ENCODE measurements around the gene ODAD4. TPM values are rescaled to one million over a fixed set of nuclear protein-coding genes. Genes with fewer than 3 reads are reported as not detected.

The ODAD4 gene
- total RNA-seq, 1 donor from 2014 or later: 1.7 TPM

DNA sequence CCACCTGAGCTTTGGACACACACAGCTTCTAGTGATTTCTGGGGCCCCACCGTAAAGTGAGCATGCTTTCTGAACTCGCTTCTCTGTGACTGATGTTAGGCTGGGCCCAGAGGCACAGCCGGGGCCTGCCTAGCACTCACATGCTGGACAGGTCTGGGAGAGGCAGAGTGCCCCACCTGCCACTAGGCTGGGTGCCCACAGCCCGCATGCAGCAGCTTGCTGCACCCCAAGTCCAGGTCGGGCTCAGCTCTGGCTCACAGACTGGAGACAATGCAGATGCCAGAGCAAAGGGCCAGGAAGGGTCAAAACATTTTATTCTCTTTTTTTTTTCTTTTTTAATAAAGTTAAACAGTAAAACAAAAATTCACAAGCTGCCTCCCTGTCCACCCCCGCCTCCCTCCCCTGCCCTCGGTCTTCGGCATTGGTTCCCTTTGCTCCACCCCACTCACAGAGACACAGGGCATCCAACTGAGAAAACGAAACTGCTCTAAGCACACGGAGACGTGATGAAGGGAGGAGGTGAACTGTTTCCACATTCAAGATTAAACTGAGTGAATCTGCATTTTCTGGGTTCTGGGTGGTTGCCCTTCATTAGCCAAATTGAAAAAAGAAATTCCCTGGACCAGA, 45.8 kb downstream of the ODAD4 start:
- H3K36me3 ChIP-seq: peaks cover 0 to 73% of the 10 kb centered on the region in 2 donors
- H3K27ac ChIP-seq: peak overlapping the region; percentile 71
- no peaks in the 10 kb centered on the region for H3K9me3 ChIP-seq
- H3K4me3 ChIP-seq: peak overlapping the region; percentile 9 to 17
- peaks cover 74% of the 10 kb centered on the region for H3K4me1 ChIP-seq
- no peaks in the 10 kb centered on the region for H3K27me3 ChIP-seq
- TF ChIP-seq, protein P1, sequence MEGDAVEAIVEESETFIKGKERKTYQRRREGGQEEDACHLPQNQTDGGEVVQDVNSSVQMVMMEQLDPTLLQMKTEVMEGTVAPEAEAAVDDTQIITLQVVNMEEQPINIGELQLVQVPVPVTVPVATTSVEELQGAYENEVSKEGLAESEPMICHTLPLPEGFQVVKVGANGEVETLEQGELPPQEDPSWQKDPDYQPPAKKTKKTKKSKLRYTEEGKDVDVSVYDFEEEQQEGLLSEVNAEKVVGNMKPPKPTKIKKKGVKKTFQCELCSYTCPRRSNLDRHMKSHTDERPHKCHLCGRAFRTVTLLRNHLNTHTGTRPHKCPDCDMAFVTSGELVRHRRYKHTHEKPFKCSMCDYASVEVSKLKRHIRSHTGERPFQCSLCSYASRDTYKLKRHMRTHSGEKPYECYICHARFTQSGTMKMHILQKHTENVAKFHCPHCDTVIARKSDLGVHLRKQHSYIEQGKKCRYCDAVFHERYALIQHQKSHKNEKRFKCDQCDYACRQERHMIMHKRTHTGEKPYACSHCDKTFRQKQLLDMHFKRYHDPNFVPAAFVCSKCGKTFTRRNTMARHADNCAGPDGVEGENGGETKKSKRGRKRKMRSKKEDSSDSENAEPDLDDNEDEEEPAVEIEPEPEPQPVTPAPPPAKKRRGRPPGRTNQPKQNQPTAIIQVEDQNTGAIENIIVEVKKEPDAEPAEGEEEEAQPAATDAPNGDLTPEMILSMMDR (IDR thresholded peaks at IDR 0.05): no peak
- peak in 1 of 2 donors; percentile 10 for TF ChIP-seq POLR2AphosphoS5 (IDR thresholded peaks at IDR 0.05; ENCODE audit: insufficient read depth in 1 of 2, low read depth in 1 of 2)
- intact Hi-C loops (cut with DNase I): no loop called here
- no peak for DNase-seq (ENCODE audit: extremely low spot score in 2 of 2)

GRCh38 chr17:41977991-41978390, 47.6 kb downstream of the ODAD4 start:
- H3K9me3 ChIP-seq: no peaks in the 10 kb centered on the region
- no peaks in the 10 kb centered on the region for H3K27me3 ChIP-seq
- no peak for TF ChIP-seq POLR2AphosphoS5 (IDR thresholded peaks at IDR 0.05; ENCODE audit: insufficient read depth in 1 of 2, low read depth in 1 of 2)
- TF ChIP-seq, protein P1 (IDR thresholded peaks at IDR 0.05): no peak
- TF ChIP-seq POLR2A (IDR thresholded peaks at IDR 0.05): no peak
- peaks cover 69% of the 10 kb centered on the region for H3K4me1 ChIP-seq
- no peak overlapping the region for H3K4me3 ChIP-seq
- peak overlapping the region; percentile 24 for H3K27ac ChIP-seq
- peaks cover 0 to 72% of the 10 kb centered on the region in 2 donors for H3K36me3 ChIP-seq
- no peak for DNase-seq (ENCODE audit: extremely low spot score in 2 of 2)
- intact Hi-C loops (cut with DNase I): no loop called here

DNA sequence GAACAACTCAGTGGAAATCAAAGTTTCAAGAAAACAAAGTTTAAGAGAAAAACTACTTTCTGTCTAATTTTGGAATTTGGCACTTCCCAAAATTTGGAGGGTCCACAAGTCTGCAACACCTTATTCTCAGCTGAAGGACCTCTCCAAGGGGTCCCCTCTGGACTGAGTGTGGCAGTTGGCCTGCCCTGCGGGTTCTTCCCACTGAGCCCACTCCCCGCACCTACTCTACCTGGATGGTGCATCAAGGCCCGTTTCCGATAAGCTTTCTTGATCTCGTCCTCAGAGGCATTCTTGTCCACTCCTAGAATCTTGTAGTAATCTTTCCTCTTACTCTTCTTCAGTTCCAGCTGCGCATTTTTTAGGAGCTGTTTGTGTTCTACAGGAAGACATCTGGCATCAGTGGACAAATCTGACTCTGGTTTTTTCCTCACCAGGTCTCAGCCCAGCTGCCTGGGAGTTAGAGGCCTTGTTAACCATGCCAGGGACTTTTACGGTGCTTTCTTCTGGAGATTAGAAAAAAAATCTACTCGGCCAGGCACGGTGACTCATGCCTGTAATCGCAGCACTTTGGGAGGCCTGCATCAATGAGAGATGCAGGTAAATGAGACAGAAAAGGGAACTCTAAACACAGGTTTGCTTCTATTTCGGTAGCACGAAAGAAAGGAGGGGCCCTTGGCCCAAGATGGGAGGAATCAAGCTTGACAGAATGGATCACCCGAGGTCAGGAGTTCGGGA, 51.8 kb downstream of the ODAD4 start:
- intact Hi-C loops (cut with DNase I): no loop called here
- Histone ChIP-seq H3K27ac (peak overlapping the region; percentile 27), H3K27me3 (no peaks in the 10 kb centered on the region), H3K36me3 (peaks cover 0 to 68% of the 10 kb centered on the region in 2 donors), H3K4me3 (no peak overlapping the region), H3K4me1 (peaks cover 27% of the 10 kb centered on the region), H3K9me3 (no peaks in the 10 kb centered on the region)
- DNase-seq (ENCODE audit: extremely low spot score in 2 of 2): no peak
- TF ChIP-seq, protein P1 (IDR thresholded peaks at IDR 0.05): no peak
- TF ChIP-seq POLR2AphosphoS5 (IDR thresholded peaks at IDR 0.05; ENCODE audit: insufficient read depth in 1 of 2, low read depth in 1 of 2): no peak
- no peak for TF ChIP-seq POLR2A (IDR thresholded peaks at IDR 0.05)

DNA sequence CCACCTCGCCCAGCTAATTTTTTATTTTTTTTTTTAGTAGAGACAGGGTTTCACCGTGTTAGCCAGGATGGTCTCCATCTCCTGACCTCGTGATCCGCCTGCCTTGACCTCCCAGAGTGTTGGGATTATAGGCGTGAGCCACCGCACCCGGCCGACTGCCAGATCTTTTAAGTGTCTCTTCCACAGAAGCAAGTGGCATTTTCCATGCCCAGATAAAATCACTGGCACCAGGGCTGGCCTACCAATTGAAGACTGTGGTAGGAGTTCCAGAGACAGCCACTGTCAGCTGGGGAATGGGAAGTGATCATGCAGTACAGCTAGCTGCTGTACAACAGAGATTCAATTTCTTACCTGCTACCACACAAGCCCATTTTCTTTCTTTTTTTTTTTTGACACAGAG, 54.0 kb downstream of the ODAD4 start:
- Histone ChIP-seq H3K4me1 (peaks cover 10% of the 10 kb centered on the region), H3K4me3 (no peak overlapping the region), H3K27ac (no peak overlapping the region), H3K36me3 (peaks cover 0 to 76% of the 10 kb centered on the region in 2 donors), H3K27me3 (no peaks in the 10 kb centered on the region), H3K9me3 (no peaks in the 10 kb centered on the region)
- TF ChIP-seq POLR2AphosphoS5 (IDR thresholded peaks at IDR 0.05; ENCODE audit: insufficient read depth in 1 of 2, low read depth in 1 of 2): no peak
- TF ChIP-seq, protein P1 (IDR thresholded peaks at IDR 0.05): no peak
- no peak for TF ChIP-seq POLR2A (IDR thresholded peaks at IDR 0.05)
- no peak for DNase-seq (ENCODE audit: extremely low spot score in 2 of 2)
- intact Hi-C loops (cut with DNase I): no loop called here

- no peaks in the 10 kb centered on the region for H3K9me3 ChIP-seq
- H3K4me3 ChIP-seq: no peak overlapping the region
- H3K36me3 ChIP-seq: peaks cover 0 to 81% of the 10 kb centered on the region in 2 donors
- no peak for DNase-seq (ENCODE audit: extremely low spot score in 2 of 2)
- TF ChIP-seq, protein P1 (IDR thresholded peaks at IDR 0.05): no peak
- TF ChIP-seq POLR2A (IDR thresholded peaks at IDR 0.05) (no peak), POLR2AphosphoS5 (IDR thresholded peaks at IDR 0.05; ENCODE audit: insufficient read depth in 1 of 2, low read depth in 1 of 2) (no peak)
- peaks cover 10% of the 10 kb centered on the region for H3K4me1 ChIP-seq
- no peaks in the 10 kb centered on the region for H3K27me3 ChIP-seq
- H3K27ac ChIP-seq: no peak overlapping the region
- intact Hi-C loops (cut with DNase I): no loop called here
These were observed 55.5 kb downstream of the ODAD4 start for GRCh38 chr17:41985919-41986318.
